HTR-8/SVneo (cell line): ENCODE results near the gene EEF1A2.

Experiments used
- DNase-seq: peaks from one replicate; pipeline ENCODE4 v3.0.0; 2011; ENCODE audit warnings: low spot score, mixed read lengths; ENCODE audit not compliant: insufficient read length
- FAIRE-seq: peaks from 2 replicates; lab custom pipeline; 2011; peaks lifted over from hg19 to GRCh38; lab: Jason Lieb, UNC

EEF1A2 gene

DNA sequence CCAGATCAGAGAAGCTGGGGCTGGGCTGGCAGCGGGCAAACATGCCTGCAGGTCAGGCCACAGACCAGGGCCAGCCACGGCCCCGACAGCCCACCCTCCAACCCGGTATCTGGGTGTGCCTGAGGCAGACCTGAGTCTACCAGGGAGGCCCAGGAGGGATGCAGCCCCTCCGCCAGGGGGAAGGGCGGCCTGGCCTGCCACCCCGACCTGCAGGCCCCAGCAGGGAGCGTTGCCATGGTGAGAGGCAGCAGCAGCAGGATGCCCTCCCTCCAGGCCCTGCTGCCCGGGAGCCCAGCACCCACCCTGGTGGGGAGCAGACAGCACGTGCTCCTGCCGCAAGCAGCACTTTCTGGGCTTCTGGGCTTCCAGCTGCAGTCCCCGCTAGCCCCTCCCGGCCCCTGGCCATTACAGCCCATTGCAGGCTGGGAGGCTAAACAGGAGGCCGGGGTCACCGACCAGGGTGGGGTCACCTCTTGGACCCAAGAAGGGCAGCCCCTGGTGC lies 3.8 kb upstream of the EEF1A2 start:
- FAIRE-seq (peak; percentile 44), DNase-seq (no peak)

DNA sequence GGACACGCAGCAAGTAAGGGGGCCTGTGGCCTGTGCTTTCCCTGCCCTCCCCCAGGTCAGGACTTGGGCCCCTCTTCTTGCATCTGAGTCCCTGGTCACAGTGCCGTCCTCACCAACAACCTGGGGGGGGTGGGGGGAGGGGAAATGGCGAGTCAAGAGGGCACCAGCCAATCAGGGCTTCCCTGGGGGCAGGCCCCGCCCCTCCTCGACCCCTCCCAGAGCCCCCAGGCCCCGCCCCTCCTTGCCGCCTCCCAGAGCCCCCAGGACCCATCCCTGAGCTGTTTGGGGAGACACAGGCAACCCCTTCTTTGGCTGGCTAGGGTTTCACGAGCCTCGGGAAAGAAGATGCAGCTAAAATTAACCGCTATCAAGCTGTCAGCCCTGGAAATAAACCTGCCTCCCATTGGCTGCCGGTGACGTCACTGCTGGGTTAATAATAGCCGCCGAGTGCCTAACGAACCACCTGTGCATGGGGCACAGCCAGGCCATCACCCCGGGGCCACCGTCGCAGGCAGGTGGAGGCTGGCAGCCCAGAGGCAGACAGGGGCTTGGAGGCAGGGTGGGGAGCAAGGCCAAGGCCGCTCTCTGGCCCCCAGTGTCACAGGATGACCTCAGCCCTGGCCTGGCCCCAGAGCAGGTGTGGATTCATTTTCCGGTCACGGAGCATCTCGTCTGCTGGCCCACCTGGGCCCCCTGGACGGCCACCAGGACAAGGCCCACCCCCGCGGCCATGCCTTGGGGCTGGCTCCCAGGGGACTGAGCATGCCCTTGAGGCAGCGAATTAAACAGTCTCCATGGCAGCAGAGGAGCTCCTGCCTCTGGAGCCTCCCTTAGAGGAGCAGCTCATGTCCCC lies 3.2 kb upstream of the EEF1A2 start:
- DNase-seq: no peak

DNA sequence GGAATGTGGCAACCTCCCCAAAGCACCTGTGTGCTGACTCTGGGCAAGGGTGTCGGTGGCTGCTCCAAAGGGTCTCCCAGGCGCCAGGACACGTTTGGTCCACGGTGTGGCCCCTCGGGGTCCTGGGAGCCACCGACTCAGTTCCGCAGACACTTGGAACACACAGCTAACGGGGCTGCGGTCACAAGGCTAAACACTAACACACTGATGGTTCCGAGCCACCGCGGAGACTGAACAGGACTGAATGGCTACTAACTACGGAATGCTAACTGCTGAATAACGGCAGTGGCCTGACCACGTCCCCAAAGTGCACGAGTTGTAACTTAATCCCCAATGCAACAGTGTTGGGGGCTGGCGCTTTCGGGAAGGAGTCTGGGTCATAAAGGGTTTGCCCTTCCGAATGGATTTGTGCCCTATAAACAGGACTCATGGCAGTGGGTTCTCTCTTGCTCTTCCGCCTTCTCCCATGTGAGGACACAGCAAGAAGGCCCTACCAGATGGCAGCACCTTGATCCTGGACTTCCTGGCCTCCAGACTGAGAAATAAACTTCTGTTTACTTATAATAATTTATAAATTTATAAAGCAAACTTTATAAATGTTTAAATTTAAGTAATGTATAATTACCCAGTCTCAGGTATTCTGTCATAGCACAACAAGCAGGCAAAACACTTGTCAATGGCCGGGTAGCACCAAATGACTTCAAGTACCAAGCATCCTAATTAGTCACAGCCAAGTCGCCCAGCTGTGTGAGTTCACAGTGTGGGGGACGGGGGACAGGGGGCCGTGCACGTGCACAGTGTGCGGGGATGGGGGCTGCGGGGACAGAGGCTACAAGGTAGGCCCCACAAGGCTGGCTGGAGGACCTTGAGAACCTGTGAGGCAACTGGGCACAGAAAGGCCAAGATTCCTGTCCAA lies 2.3 kb upstream of the EEF1A2 start:
- peak; percentile 64 for FAIRE-seq
- DNase-seq: no peak

More for the DNA sequence above, 3.2 kb upstream of the EEF1A2 start:
- peak; percentile 85 for FAIRE-seq

DNA sequence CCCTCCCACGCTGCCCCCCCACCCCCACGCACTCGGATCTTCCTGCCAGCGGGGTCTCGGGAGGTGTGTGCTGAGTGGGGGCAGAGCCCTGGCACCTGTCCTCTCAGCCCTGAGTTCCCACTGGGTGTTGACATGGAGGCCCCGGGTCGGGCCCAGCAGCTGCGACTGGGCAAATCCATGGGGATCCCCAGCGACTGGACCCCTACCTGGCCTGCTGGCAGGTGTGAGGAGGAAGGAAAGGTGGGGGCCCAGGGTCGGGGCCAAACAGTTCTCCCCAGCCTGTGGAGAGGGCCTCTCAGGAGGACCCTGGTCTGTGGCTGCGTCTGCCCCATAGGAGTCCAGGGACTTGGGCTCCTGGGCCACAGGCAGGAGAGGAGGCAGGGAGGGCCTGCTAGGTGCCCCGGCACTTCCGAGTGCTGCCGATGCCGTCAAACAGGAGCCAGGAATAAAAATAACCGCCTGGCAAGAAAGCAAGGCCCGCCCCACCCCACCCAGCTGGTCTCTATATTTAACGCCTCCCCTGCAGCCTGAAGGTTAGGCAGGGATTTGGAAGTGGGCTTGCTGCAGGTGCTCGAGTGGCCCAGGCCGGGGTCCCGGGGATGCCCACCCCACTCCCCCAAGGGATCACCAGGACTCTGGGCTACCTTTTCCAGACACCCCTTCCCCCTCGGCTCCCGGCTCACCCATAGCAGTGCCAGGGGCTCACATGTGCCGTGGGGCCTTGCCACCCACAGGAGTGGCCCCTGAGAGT lies 1.4 kb upstream of the EEF1A2 start:
- DNase-seq (no peak), FAIRE-seq (peak; percentile 48)

DNA sequence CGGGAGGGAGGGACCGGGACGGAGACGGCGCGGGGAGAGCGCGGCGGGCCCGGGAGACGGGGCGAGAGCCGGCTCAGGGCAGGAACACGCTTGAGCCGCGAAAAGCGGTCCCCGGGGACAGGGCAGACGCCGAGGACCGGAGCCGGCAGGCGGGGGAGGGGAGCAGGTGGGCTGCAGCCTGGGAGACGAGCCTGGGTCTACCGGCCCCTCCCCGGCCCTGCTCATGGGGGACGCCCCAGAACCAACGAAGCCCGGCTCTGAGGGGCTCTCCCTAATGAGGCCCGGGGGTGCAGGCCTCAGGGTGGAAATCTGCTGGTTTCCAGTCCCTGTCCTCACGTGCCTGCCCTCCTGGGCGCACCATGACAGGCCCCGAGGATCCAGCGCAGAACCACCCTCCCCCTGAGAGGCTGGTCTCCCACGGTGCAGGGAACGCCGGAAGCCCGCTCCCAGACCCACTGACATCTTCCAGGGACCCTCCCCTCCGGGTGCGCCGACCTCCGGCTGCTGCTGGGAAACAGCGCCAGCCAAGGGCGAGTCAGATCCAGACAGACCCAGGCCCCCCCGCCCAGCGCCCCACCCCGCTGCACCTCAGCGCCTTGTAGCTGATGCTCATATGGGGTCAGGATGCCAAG lies 571 bp upstream of the EEF1A2 start:
- DNase-seq (no peak), FAIRE-seq (peak; percentile 33)

DNA sequence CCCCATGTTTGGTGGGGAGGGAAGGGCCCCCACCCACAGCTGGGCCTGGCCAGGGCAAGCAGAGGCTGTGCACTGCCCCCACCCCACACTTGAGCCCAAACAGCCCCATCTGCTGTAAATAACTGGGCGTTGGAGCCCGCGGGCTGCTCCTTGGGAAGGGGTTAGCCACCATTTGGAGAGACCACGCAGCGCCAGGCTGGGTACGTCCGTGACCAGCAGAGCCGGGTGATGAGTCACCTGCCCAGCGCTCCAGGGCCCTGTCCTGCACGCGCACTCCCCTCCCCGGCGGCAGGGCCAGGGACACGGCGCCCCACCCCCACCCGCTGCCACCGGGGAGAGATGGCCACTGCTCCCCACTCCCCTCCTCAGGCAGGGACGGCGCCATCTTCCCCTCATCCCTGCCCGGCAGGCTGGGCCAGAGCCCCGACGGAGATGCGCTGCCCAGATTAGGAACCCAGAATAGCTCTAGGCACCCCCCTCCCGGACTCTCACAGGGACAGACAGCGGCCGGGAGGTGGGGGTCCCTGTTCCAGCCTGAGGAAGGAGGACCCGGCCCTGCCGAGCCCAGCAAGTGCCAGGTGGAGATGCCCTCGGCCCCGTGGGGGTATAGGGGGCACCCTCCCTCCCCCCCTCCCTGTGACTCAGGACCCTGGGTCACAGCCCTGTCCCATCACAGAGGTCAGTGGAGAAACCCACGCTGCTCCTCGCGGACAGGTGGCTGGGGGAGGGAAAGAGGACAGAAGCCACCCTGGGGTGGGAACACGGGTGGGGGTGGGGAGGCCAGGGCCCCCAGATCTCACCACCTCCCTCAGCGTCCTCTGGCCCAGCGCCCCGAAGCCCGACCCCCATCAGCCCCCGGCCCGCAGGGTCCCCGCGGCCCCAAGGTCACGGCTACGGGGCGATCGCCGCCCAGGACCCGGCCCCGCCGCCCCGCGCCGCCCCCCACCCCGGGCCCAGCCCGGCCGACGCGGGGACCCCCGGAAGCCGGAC lies 642 bp downstream of the EEF1A2 start:
- peak; percentile 92 for FAIRE-seq

DNA sequence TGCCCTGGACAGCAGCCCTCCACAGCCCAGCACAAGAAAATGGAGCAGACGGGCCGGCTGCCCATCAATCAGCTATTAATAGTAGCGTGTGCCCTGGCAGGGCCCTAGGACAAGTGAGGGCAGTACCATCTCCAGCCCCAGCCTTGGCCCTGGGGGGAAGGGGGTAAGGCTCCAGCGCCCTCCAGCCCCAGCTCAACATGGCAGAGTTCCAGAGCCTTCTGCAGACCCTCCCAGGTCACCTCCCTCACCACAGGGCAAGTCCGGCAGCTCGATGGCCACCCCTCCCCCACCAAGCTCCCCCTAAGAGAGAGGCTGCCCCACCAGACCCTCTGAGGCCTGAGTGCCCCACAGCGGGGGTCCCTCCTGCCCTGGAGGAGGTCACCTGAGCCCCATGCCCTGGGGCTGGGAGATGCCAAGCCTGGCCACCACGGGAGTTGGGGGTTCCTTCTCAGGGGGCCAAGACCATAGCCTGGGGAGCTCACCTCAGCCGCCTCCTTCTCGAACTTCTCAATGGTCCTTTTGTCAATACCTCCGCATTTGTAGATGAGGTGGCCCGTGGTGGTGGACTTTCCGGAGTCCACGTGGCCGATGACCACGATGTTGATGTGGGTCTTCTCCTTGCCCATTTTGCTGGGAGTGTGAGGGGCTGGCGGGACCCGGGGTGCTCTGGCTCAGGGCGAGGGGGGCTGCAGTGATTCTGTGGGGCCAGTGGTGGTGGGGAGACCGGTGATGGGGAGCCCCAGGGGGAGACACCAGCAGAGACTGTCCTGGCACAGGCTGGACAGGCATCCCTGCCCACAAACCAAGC lies 1.5 kb downstream of the EEF1A2 start:
- DNase-seq (no peak), FAIRE-seq (no peak)

More for the DNA sequence above, 642 bp downstream of the EEF1A2 start:
- no peak for DNase-seq

DNA sequence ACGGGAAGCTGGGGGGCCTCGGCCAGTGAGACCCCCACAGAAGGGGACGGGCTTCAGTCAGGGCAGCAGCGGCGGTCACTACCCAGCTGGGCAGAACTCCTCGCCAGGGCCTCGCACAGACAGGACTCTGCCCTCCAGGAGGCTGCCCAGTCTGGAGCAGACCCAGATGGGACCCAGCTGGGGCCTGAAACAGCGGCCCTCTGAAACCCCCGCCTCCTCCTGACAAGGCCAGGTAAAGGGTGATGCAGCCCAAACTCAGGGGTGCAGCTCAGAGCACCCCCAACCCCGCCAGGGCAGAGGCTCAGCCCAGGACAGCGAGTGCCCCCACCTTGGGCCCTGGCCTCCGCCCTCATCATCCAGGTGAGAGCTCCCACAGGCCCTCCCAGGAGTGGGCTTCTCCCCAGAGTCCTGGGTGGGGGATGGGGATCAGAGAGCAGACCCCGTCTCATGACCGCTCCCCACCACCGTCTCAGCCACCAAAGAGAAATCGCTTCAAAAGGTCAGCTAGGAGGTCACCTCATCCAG lies 2.2 kb downstream of the EEF1A2 start:
- DNase-seq (no peak), FAIRE-seq (no peak)

DNA sequence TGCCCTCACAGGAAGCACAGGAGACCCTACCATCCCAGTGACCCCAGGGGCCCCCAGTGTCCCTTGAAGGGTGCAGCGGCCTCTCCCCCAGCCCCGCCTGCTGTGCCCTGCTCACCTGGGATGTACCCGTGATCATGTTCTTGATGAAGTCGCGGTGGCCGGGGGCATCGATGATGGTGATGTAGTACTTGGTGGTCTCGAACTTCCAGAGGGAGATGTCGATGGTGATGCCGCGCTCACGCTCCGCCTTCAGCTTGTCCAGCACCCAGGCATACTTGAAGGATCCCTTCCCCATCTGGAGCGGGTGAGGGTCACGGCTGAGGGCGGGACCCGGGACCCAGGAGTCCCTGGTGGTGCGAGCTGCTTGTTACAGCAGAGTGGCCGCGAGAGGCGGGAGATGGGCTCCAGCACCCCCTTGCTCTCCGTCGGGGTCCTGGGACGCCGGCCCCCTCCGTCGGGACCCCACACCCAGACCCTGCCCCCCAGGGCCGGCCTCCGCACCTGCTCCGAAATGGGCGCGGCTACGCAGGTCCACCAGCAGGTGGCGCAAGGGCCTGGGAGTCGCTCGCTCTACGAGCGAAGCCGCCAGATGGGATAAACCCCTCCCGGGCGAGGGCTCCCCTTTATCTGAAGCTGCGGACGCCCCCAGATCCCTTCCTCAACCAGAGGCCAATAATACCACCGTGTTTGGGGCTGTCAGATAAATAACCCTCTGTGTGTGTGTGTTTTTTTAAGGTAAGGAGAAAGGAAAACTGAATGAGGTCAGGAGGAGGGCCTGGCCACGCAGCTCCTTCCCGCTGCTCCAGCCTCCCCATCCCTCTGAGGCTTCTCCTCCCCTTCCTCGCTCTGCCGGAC lies 2.9 kb downstream of the EEF1A2 start:
- FAIRE-seq (peak; percentile 90), DNase-seq (peak; percentile 88)

DNA sequence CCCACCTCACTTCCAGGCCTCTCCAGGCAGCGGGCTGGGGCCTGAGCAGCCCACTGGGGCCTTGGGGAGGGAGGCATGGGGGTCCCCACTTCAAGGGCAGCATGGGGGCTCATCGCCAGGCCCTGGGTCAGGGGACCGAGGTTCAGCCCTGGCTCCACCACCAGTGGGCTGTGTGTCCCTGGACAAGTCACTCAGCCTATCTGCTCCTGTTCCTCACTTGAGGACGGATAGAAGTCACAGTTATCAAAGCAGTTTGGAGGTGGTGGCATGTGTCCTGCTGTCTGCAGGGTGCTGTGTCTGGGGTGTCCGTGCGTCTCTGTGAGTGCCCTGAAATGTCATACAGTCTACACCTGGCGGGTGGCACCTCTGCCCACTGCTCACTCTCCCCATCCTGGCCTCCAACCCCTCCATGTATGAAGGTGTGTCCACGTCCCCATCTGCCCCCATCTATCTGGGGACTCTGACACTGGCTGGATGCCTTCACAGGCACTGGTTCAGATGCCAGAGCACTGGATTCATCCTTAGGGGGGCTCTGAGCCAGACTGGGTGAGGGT lies 3.6 kb downstream of the EEF1A2 start:
- peak; percentile 81 for FAIRE-seq

DNA sequence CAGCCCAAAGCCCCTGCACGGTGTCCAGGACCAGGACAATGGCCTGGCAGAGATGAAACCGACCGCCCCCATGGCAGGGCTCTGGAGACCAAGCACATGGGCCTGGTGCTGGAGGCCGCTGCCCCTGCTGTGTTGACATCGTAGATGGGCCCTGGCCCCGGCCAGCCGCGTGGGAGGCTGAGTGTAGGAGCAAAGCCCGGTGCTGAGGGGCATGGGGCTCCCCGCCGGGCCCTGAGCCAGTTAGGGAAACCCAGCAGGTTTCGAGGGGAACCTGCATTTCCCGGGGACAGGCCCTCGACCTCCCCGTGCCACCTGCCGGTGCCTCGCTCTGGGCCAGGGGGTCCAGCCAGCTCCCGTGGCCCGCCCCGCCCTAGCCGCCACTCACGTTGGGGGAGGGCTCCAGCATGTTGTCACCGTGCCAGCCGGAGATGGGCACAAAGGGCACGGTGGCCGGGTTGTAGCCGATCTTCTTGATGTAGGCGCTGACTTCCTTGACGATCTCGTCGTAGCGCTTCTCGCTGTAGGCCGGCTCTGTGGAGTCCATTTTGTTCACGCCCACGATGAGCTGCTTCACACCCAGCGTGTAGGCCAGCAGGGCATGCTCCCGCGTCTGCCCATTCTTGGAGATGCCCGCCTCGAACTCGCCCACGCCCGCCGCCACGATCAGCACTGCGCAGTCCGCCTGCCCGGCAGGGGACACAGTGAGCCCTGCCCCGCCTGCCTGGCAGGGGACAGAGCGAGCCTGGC lies 4.3 kb downstream of the EEF1A2 start:
- FAIRE-seq (peak; percentile 69), DNase-seq (no peak)

More for the DNA sequence above, 3.6 kb downstream of the EEF1A2 start:
- DNase-seq: no peak

DNA sequence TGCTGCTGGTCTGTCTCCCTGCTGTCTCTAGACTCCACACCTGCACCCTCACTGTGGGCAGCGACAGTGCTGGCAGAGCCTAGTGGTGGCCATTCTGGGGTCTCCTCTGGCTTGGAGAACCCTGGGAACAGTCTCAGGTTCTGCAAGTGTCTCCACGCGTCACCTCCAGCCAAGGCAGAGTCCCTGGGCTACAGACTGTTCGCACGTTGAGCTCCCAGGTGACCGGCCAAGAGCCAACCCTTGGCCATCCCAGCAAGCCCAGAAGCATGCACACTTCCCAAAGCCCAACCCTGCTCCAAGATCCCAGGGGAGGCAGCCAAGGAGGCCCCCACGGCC lies 4.8 kb downstream of the EEF1A2 start:
- FAIRE-seq (no peak), DNase-seq (no peak)

DNA sequence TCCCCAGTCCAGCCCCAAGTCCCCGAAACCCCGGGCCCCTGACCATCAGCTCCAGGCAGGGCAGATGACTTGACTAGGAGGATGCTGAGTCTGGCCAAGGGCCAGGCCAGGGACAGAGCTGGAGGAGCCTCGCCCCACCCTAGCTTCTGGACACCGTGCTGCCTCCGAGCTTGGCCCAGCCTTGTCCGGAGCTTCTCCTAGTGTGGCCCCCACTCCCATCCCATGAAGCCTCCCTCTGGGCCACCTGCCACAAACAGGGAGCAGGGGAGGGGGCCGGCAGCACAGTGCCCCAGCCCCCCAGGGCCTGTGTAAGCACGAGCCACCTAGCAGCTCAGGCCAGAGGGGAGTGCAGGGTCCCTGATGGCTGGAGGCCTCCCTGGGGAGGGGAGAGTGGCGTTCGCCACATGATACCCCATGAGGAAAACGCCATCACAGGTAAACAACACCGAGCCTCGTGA lies 5.3 kb downstream of the EEF1A2 start:
- DNase-seq (no peak), FAIRE-seq (no peak)

DNA sequence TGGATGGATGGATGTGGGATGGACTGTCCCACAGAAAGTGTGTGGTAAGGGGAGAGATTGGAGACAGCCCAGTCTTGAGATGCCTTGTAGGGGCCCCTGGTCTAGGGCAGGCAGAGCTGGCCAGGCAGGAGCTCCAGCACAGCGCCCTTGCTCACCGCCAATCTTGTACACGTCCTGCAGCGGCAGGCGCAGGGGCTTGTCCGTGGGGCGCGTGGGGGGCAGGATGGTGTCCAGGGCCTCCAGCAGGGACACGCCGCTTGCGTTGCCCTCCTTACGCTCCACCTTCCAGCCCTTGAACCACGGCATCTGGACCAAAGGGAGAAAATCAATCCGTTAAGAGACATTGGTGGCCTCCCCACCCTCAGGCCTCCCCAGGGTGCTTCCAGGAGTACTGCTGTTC lies 5.9 kb downstream of the EEF1A2 start:
- DNase-seq: no peak
- no peak for FAIRE-seq

DNA sequence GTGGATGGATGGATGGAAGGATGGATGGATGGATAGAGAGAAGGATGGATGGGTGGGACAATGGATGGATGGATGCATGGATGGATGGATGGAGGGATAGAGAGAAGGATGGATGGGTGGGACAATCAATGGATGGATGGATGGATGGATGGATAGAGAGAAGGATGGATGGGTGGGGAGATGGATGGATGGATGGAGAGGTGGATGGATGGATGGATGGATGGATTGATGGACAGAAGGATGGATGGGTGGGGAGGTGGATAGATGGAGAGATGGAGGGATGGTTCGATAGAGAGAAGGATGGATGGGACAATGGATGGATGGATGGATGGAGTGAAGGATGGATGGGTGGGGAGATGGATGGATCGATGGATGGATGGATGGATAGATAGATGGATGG lies 6.4 kb downstream of the EEF1A2 start:
- DNase-seq (no peak), FAIRE-seq (no peak)
